GM23248 (cell line): ENCODE data around the gene BTN3A1. TPM values are rescaled to one million over a fixed set of nuclear protein-coding genes. Genes with fewer than 3 reads are reported as not detected.
"Not testable (repeated sequence)": the region's sequence is repeated elsewhere in the genome, so short reads cannot be mapped to it uniquely, and the experiment has no call there.

ENCODE experiments used
- DNase-seq: peaks from one replicate; pipeline ENCODE4 v3.0.0-alpha.2; 2015
- H2AFZ ChIP-seq: fragments of 200-600 bp; sonication (generic); 2 replicates; pipeline ENCODE4 v1.6.1; 2016; ENCODE audit warnings: antibody characterized with exemption
- H3F3A ChIP-seq: fragments of 200-600 bp; sonication (generic); 2 replicates; pipeline ENCODE4 v1.6.1; 2016; ENCODE audit warnings: mild to moderate bottlenecking, antibody characterized with exemption, mixed run types; ENCODE audit not compliant: insufficient read depth
- H3K27ac ChIP-seq: fragments of 200-600 bp; sonication (generic); 2 replicates; pipeline ENCODE4 v1.5.1; 2016; ENCODE audit warnings: mild to moderate bottlenecking
- H3K27me3 ChIP-seq: fragments of 200-600 bp; sonication (generic); replicated peaks from 2 replicates; pipeline ENCODE4 v1.6.1; 2016; ENCODE audit warnings: mild to moderate bottlenecking; ENCODE audit not compliant: insufficient read depth
- H3K36me3 ChIP-seq: fragments of 200-600 bp; sonication (generic); 2 replicates; pipeline ENCODE4 v1.6.1; 2016; ENCODE audit warnings: low read depth, mild to moderate bottlenecking
- H3K4me1 ChIP-seq: fragments of 200-600 bp; sonication (generic); 2 replicates; pipeline ENCODE4 v1.6.1; 2016; ENCODE audit warnings: mild to moderate bottlenecking; ENCODE audit not compliant: insufficient read depth
- H3K4me2 ChIP-seq: fragments of 200-600 bp; sonication (generic); one replicate; pipeline ENCODE4 v1.6.1; 2016; ENCODE audit warnings: mild to moderate bottlenecking; ENCODE audit not compliant: unreplicated experiment
- H3K4me3 ChIP-seq: fragments of 200-600 bp; sonication (generic); 2 replicates; pipeline ENCODE4 v1.5.1; 2016; ENCODE audit warnings: mild to moderate bottlenecking
- H3K79me2 ChIP-seq: fragments of 200-600 bp; sonication (generic); 2 replicates; pipeline ENCODE4 v1.6.1; 2016; ENCODE audit warnings: mild to moderate bottlenecking; ENCODE audit not compliant: insufficient read depth
- H3K9ac ChIP-seq: fragments of 200-600 bp; sonication (generic); 2 replicates; pipeline ENCODE4 v1.6.1; 2016; ENCODE audit warnings: mild to moderate bottlenecking
- H3K9me2 ChIP-seq: fragments of 200-600 bp; sonication (generic); 2 replicates; pipeline ENCODE4 v1.6.1; 2016; ENCODE audit warnings: mixed run types, mild to moderate bottlenecking, moderate library complexity; ENCODE audit not compliant: insufficient read depth
- H3K9me3 ChIP-seq: fragments of 200-600 bp; sonication (generic); one replicate; pipeline ENCODE4 v1.6.1; 2017; ENCODE audit warnings: low read depth
- H4K20me1 ChIP-seq: fragments of 200-600 bp; sonication (generic); 2 replicates; pipeline ENCODE4 v1.6.0; 2016; ENCODE audit not compliant: insufficient read depth
- EZH2 ChIP-seq: fragments of 200-600 bp; sonication (generic); IDR thresholded peaks from 2 replicates; pipeline ENCODE4 v1.6.1; 2018; ENCODE audit warnings: antibody characterized with exemption, mild to moderate bottlenecking; ENCODE audit not compliant: insufficient read depth, poor library complexity, severe bottlenecking
- EZH2phosphoT487 ChIP-seq: fragments of 200-600 bp; sonication (generic); IDR thresholded peaks from 2 replicates; pipeline ENCODE4 v1.6.1; 2018; ENCODE audit warnings: antibody characterized with exemption, moderate library complexity, mild to moderate bottlenecking, low read depth; ENCODE audit not compliant: insufficient read depth
- WGBS, 2 experiments: methylation state at CpG; one replicate each; pipeline ENCODE4 v1.1.6; 2015 to 2017; ENCODE audit warnings: low lambda C conversion rate in 2 of 2, low coverage in 1 of 2; ENCODE audit errors: missing lambda C conversion rate in 2 of 2; 5-methylcytosine and 5-hydroxymethylcytosine counted together
- in situ Hi-C: fragments of 300-500 bp; cut with MboI; formaldehyde crosslinking; loops from 2 replicates; pipeline ENCODE4 v1.15.0; 2020
- polyA plus RNA-seq: library from polyadenylated mRNA; unstranded; fragments of >200 nt; fragmentation: Nextera tagmentation; extraction: Ambion mirVana; gene quantifications from 2 replicates; pipeline ENCODE4 v1.2.1, GENCODE V29; 2016
- total RNA-seq: library from RNA; depleted of rRNA; stranded (reverse); fragments of >200 nt; shearing (Covaris generic); gene quantifications from 2 replicates; pipeline ENCODE4 v1.2.3, GENCODE V29; 2014

The BTN3A1 gene
- total and polyA plus RNA-seq, 2 experiments from 2014 or later: 6.7 to 8.9 TPM

DNA sequence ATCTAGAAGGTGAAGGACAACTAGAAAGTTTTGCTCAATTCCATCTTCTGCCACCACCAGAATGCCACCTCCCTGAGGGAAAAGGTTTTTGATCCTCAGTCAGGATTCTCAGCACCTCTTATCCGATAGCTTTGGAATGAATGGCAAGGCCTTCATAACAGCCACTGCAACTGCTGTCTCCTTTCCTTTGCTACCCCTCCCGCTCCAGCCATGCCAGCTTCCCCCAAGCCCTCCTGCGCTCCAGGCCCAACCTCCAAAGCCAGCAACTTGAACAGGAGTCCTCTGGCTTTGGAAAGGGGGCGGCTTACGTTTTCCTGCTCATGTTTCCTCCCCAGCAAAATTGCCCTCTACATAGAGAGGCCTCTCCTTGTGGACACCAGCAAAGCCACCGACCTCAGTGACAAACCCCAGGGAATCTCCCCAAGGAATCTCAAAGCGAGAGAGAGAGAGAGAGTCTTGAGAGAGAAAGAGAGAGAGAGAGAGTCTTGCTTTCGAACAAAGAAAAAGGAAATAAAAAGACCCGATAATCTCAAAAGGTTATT is 55.3 kb downstream of the BTN3A1 start:
- peak overlapping the region; percentile 100 for H3K9ac ChIP-seq
- in situ Hi-C loops: no loop called here
- H2AFZ ChIP-seq: peak overlapping the region; percentile 98
- 5 to 7% methylated on average over 9 of the region's 9 CpGs for WGBS, 2 experiments
- H3K36me3 ChIP-seq: peaks cover 4% of the 10 kb centered on the region; the same call in 1 of the 2 replicates
- peak overlapping the region; percentile 89 for H3K27ac ChIP-seq
- no peaks in the 10 kb centered on the region for H4K20me1 ChIP-seq
- peaks cover 20% of the 10 kb centered on the region for H3K4me1 ChIP-seq
- H3K4me2 ChIP-seq: peak overlapping the region; percentile 99
- peaks cover 10% of the 10 kb centered on the region; the same call in 1 of the 2 replicates for H3F3A ChIP-seq
- no peaks in the 10 kb centered on the region for H3K27me3 ChIP-seq
- H3K4me3 ChIP-seq: peak overlapping the region; percentile 100
- peaks cover 45% of the 10 kb centered on the region for H3K79me2 ChIP-seq
- peak; percentile 70 for DNase-seq
- TF ChIP-seq EZH2phosphoT487: no peak
- no peak for TF ChIP-seq EZH2
- H3K9me2 ChIP-seq: no peaks in the 10 kb centered on the region
- no peaks in the 10 kb centered on the region for H3K9me3 ChIP-seq

DNA sequence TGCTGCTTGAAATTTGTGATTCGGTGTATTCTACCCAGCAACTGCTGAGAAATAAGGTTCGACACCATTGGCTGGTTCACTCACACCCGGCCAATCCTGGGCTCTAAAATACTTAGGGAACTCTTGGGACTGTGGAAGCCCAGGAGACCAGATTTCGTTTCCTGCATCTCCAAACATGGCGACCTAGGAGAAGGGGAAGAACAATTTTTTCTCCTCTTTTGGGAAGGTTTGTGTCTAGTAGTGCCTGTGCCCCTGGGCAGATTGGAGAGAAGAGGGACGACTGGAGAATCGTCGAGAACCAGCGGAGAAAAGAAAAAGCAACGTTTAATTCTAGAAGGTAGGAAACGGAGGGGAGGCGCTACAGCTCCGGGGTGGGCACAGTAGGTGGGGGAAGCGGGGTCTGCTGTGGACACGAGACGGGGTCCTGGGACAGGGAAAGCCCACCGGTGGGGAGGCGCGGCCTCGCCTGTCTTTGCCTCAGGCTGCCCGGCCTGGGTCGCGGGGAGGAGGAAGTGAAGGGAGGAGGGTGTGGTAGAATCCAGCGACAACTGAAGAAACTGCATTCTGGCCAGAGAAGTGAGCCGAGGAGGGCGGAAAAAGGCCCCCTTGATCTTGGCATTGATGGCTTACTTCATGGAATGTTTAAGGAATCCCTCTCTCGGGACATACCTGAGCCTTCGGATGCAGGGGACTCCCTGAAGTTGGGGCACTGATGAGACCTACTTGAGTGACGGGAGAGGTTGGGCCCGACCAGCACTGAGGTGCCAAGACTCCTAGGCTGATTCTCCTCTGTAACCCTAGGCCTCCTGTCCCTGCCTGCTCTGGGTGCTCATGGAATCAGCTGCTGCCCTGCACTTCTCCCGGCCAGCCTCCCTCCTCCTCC is 56.0 kb downstream of the BTN3A1 start, which contains the start of gene BTN2A1:
BTN2A1 (plus strand) TSS at position 150 of the 883 bp plus-strand sequence; CDS start at position 832, 682 bp downstream.
- peak within 1 kb of the TSS; percentile 89 for H3K27ac ChIP-seq
- no peaks in the 10 kb centered on the region for H3K9me2 ChIP-seq
- in situ Hi-C loops: no loop called here
- H3F3A ChIP-seq: peaks cover 10% of the 10 kb centered on the region; the same call in 1 of the 2 replicates
- H3K9ac ChIP-seq: peak within 1 kb of the TSS; percentile 100
- H3K36me3 ChIP-seq: peaks cover 11% of the 10 kb centered on the region; the same call in 1 of the 2 replicates
- peak; percentile 97 for DNase-seq
- peaks cover 20% of the 10 kb centered on the region for H3K4me1 ChIP-seq
- TF ChIP-seq EZH2: no peak
- no peak for TF ChIP-seq EZH2phosphoT487
- 1 to 3% methylated on average over 31 of the region's 31 CpGs for WGBS, 2 experiments
- H2AFZ ChIP-seq: peak within 1 kb of the TSS; percentile 98
- peak within 1 kb of the TSS; percentile 99 for H3K4me2 ChIP-seq
- peaks cover 52% of the 10 kb centered on the region for H3K79me2 ChIP-seq
- H4K20me1 ChIP-seq: no peaks in the 10 kb centered on the region
- H3K4me3 ChIP-seq: peak within 1 kb of the TSS; percentile 100
- no peaks in the 10 kb centered on the region for H3K9me3 ChIP-seq
- H3K27me3 ChIP-seq: no peaks in the 10 kb centered on the region

DNA sequence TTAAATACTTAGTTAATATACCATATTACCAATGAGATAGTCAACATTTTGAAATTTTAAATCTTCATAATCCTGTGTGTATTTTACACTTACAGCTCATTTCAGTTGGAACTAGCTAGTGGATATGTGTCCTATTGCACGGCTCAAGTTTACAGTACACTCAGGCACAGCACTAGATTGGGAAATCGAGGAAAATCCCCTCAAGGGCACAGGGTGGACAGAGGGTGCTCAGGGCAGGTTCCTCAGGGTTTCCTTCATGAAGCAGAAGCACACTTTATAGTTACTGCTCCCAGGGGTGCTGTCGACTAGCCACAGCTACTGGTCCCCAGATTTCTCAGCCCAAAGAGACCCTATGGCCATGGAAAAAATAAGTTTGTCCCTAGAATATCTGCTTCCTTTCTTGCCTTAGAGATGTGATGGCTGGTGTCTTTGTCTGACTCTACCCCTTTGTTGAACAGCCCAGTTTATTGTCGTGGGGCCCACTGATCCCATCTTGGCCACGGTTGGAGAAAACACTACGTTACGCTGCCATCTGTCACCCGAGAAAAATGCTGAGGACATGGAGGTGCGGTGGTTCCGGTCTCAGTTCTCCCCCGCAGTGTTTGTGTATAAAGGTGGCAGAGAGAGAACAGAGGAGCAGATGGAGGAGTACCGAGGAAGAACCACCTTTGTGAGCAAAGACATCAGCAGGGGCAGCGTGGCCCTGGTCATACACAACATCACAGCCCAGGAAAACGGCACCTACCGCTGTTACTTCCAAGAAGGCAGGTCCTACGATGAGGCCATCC is 57.1 kb downstream of the BTN3A1 start:
- Histone ChIP-seq H3K9ac (peak overlapping the region; percentile 100), H3K4me1 (peaks cover 20% of the 10 kb centered on the region), H3K9me3 (no peaks in the 10 kb centered on the region), H3K36me3 (peaks cover 20% of the 10 kb centered on the region; the same call in 1 of the 2 replicates), H4K20me1 (no peaks in the 10 kb centered on the region), H3K4me2 (peak overlapping the region; percentile 99), H3K79me2 (peaks cover 56% of the 10 kb centered on the region), H3K9me2 (no peaks in the 10 kb centered on the region), H3K4me3 (peak overlapping the region; percentile 100), H3K27me3 (no peaks in the 10 kb centered on the region), H3K27ac (no peak overlapping the region), H2AFZ (no peak overlapping the region), H3F3A (peaks cover 10% of the 10 kb centered on the region; the same call in 1 of the 2 replicates)
- TF ChIP-seq EZH2 (no peak), EZH2phosphoT487 (no peak)
- in situ Hi-C loops: no loop called here
- WGBS, 2 experiments: 68 to 75% methylated on average over 16 of the region's 16 CpGs
- peak; percentile 30 for DNase-seq

DNA sequence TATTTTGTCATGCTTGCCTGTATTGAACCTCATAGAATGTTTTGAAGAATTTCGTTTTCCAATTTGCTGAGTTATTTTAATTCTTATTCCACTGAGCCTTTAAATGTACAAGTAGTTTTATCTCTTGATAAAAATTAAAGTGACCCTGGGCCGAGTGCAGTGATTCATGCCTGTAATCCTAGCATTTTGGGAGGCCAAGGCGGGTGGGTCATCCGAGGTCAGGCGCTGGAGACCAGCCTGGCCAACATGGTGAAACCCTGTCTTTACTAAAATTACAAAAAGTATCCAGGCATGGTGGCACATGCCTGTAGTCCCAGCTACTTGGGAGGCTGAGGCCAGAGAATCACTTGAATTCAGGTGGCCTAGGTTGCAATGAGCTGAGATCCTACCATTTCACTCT is 59.3 kb downstream of the BTN3A1 start:
- H3K4me1 ChIP-seq: peaks cover 20% of the 10 kb centered on the region
- H3K27ac ChIP-seq, H3F3A ChIP-seq, DNase-seq, in situ Hi-C loops, H3K9me2 ChIP-seq, H3K27me3 ChIP-seq, H3K9ac ChIP-seq, H4K20me1 ChIP-seq, H2AFZ ChIP-seq, H3K9me3 ChIP-seq: not testable (repeated sequence)
- H3K79me2 ChIP-seq: peaks cover 56% of the 10 kb centered on the region
- peaks cover 41% of the 10 kb centered on the region for H3K36me3 ChIP-seq
- peak overlapping the region; percentile 16; the same call in 1 of the 2 replicates for H3K4me3 ChIP-seq
- 75 to 76% methylated on average over 5 of the region's 5 CpGs for WGBS, 2 experiments
- H3K4me2 ChIP-seq: peak overlapping the region; percentile 19
